HG03039 (cell line): Measurements from ENCODE around the gene TMEM98.
"Not testable (repeated sequence)": the region's sequence is repeated elsewhere in the genome, so short reads cannot be mapped to it uniquely, and the experiment has no call there.

ENCODE experiments used
- ATAC-seq: cut with Tn5 transposase; IDR thresholded peaks from one replicate; pipeline ENCODE4 v1.9.1; 2021; ENCODE audit warnings: mild to moderate bottlenecking, moderate library complexity; ENCODE audit not compliant: unreplicated experiment

The TMEM98 gene

DNA sequence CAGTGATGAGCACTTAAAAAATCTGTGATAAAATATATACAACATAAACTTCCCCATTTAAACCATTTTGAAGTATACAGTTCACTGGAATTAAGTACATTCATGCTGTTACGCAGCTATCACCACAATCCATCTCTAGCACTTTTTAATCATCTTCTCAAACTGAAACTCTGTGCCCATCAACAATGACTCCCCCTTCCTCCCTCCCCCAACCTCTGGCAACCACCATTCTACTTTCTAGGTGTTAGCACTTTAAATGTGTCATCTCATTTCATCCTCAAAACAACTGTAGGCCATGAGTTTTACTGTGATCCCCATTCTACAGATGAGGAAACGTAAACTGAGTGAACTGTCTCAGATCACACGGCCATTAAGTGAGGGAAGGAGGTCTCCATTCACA lies 13.8 kb upstream of the TMEM98 start:
- ATAC-seq, result no peak

DNA sequence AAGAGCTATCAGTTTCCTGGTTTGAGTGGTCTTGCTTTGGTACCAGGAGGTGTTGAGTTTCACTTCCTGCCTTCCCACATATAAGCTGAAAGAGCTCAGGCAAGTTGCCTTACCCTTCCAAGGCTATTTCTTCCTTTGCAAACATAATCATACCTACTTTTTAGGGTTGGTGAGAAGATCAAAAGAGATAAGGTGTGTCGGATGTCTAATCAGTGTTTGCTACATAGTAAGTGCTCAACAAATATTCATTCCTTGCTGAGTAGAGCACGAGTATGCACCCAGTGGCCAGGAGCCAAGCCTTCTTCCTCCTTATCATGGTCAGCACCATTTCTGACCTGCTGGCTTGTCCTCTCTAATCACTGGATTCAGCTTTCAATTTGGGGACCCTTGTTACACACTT lies 12.7 kb upstream of the TMEM98 start:
- no peak for ATAC-seq

DNA sequence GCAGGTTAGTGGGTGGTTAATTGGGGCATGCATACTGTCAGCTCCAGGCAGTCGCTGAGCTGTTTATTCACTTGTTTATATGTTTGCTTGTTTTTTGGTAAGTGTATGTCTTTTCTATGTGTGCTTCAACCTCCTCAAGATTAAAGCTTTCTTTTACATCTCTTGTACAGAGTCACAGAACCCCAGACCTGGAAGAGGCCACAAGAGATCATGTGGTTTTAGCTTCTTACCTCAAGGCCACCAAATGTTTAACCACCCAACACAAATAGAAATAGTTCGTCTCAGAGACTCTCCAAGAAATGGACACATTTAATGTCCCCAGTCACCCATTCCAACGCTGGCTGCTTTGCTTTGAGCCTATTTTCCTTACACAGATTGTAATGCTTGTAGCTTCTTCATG lies 11.8 kb upstream of the TMEM98 start:
- ATAC-seq, result no peak

DNA sequence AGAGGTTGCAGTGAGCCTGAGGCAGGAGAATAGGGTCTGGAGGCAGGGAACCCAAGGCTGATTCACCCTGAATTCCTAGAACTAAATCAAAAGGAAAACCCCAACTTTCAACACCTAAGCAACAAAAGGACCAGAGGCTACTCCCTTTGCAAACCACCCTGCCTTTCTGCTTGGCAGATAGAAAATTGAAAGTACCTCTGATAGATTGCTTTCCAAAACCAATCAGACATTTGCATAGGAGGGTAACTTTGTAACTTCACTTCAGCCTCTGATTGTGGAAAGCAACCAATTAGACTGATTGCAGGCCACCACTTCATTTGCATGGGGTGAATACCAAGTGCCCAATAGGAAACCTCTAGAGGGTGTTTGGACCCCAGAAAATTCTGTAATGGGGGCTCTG lies 10.9 kb upstream of the TMEM98 start:
- no peak for ATAC-seq

- ATAC-seq, result no peak
These were observed 10.1 kb upstream of the TMEM98 start for GRCh38 chr17:32917842-32918241.

DNA sequence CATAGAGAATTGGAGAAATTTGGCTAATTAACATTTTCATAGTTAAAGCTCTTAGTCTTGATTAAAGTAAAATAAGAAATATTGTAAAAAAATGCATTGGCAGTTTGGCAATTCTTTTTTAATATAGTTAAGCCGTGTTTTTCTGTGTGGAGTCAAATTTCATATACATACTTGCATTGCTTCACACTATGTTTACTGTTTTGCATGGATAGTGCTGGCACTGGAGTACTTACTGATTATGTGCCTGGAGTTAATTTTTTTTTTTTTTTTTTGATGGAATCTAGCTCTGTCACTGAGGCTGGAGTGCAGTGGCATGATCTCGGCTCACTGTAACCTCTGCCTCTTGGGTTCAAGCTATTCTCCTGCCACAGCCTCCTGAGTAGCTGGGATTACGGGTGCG lies 8.1 kb upstream of the TMEM98 start:
- not testable (repeated sequence) for ATAC-seq

DNA sequence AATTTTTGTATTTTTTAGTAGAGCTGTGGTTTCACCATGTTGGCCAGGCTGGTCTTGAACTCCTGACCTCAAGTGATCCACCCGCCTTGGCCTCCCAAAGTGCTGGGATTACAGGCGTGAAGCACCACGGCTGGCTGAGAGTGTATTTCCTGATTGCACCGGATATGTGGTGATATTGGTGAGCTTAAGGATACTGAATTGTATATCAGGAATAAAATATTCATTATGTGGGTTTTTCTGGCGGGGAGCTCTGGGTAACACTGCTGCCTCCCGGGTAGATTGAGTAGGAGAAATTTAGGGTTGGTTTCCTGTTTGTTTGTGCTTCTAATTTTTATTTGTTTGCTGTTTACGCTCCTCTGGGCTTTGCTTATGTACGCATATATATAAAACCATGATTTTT lies 7.7 kb upstream of the TMEM98 start:
- no peak for ATAC-seq

DNA sequence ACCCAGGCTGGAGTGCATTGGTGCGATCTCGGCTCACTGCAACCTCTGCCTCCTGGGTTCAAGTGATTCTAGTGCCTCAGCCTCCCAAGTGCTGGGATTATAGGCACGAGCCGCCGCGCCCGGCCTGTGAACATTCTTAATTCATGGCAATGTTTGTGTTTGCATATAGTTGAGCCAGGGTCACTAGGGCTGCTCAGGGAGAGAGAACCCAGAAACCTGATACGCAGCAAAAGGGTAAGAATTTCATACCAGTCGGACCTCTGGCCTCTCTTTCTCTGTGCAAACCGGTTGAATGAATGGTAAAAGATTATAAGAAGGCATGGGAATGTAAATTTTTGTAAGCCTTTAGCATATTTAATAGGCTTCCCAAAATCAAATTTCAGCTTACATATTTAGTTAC lies 6.9 kb upstream of the TMEM98 start:
- ATAC-seq, result no peak

DNA sequence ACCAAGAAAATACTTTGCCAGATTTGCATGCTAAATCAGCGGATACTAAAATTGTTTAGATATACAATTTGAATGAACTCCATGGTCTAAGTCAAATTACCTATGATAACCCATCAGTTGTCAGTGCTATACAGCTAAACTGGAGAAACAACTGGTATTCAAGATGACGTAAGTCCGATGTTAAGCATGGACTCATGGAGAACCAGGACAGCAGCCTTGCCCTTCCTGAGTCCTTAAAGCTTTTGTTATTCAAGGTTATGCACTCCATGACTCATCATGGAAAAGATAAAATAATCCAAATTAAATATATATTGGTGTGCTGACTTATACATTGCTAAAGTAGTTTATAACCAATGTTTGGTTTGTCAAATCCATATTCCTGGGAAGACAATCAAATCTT lies 4.0 kb upstream of the TMEM98 start:
- ATAC-seq, result not testable (repeated sequence)

DNA sequence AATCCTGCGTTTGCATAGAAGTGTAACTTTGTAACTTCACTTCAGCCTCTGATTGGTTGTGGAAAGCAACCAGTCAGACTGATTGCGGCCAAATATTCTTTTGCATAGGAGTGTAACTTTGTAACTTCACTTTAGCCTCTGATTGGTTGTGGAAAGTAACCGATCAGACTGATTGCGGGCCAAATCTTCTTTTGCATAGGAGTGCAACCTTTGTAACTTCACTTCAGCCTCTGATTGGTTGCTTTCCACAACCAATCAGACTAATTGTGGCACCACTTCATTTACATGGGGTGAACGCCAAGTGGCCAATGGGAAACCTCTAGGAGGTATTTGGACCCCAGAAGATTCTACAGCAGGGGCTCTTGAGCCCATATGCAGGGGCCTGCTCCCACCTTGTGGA lies 1.8 kb upstream of the TMEM98 start:
- no peak for ATAC-seq

GRCh38 chr17:32926789-32927188 lies 1.2 kb upstream of the TMEM98 start:
- not testable (repeated sequence) for ATAC-seq

DNA sequence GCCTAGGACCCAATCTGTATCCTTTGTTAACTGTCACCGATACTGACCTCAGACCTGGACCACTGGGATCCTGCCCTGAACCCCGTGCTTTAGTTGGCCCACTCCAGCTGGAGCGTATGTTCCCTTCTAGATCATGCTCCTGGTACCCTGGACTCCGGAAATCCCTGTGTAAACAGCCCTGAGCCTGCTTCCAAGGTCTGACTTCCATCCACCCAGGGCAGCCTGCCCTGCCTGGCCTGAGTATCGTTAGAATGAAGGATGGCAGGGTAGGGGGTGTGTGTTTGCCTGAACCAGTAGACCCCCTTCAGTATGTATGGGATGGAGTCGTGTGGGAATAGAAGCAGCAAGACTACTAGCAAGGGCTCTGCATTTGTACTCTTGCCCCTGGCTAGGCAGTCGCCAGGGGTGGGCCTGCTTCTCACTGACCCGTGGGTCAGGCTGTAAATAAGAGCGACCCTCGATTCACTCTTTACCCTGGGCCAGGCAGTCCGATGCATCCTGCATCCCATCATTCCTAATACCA lies 691 bp upstream of the TMEM98 start:
- ATAC-seq, result no peak

DNA sequence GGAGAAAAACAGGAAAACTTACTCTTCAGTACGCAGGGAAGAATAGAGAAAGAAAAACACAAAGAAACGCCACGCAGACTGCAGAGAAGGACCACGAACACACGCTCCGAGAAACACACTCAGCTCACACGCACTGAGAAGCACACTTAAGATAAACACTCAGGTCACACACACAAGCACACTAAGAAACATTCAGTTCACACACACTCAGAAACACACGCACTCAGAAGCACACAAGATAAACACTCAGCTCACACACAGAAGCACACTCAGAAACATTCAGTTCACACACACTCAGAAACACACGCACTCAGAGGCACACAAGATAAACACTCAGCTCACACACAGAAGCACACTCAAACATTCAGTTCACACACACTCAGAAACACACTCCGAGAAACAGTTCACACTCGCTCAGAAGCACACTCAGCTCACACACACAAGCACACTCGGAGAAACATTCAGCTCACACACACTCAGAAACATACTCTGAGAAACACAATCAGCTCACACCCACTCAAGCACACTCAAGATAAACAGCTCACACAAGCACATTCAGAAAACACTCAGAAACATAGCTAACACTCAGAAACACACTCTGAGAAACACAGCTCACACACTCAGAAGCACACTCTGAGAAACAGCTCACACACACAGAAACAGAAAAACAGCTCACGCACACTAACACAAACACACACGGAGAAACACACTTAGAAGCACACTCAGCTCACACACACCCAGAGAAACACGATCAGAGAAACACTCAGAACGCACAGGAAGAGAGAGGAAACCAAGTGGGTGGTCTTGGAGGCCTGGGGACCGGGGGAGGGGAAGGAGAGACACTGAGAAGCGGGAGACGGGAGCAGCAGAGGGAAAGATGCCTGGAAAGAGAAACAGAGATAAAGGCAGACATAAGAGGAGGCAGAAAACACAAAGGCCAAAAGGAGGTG lies 908 bp downstream of the TMEM98 start:
- ATAC-seq, result no peak

DNA sequence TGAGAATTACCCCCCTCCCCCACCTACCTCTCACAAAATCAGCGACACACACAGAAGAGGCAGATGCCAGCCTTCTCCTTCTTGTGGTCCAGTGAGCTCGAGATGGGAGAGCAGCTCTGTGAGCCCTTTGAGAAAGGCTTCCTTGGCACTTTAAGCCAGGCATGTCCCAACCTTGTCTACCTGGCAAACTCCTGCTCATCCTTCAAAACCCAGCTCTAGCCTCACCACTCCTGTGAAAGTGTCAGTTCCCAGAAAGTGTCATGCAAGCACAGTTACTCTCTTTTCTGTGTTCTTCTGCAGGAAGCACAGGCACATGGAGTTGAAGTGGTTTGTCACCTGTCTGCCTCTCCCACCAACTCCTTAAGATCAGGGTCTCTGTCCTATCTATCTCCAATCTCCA lies 1.6 kb downstream of the TMEM98 start:
- ATAC-seq, result no peak

- no peak for ATAC-seq
These were observed 2.6 kb downstream of the TMEM98 start for GRCh38 chr17:32930512-32930911.

DNA sequence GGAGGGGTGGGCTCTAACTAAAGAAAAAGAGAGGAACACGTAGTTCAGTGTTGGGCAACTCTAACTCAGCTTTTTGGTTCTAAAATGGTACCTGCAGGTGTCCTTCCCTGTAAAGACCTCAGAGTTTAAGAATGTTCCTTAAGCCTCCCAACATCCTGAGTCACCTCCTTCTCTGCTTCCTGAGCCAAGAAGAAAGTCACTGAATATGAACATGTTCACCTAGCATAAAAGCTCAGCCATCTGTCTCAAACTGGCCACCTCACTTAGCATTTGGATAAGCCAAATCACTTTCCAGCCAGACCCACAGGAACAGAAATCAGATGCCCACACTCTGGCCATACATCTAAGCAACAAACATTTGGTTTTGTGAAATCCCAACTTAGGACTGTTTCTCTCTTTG lies 3.7 kb downstream of the TMEM98 start:
- no peak for ATAC-seq

DNA sequence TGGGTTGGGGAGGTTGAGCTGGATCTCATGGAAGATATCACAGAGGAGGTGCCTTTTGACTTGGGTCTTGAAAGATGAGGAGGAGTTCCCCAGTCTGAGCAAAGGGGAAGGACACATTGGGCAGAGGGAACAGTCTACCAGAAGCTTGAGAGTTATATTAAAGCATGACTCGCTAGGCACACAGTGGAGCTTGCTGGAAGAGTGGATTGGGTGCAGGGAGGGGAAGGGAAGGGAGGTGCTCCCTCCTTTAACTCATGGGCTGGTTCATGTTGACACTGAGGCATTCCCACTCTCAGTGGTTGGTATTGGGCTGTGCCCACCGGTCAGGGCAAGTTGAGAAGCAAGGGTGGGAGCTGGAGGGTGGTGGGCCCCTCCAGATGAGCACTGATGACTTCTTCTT lies 5.9 kb downstream of the TMEM98 start:
- no peak for ATAC-seq

DNA sequence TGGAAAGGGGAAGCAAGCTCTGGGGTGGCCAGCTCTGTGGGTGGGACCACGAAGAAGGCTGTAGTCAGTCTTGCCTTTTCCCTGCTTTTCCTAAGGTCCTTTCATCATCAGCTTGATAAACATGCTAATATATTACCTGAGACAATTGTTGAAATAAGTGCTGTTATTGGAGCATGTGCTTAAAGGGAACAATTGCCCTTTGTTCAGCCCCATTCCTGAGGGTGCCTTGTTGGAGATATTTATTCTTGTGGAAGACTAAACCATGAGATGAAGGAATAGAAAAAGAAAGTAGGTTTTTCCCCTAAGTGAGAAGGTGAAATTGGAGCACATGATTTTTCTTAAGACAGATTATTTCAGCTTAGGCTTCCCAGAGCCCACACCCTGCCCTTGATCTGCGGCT lies 7.8 kb downstream of the TMEM98 start:
- ATAC-seq, result no peak

- no peak for ATAC-seq
These were observed 8.4 kb downstream of the TMEM98 start for GRCh38 chr17:32936186-32936893.

- ATAC-seq, result no peak
These were observed 9.0 kb downstream of the TMEM98 start for GRCh38 chr17:32936894-32937500.

- no peak for ATAC-seq
These were observed 12.9 kb downstream of the TMEM98 start for GRCh38 chr17:32940706-32941390.
